ENCODE data around the gene FA2H.
A peak's percentile ranks its signal among the peaks of the same experiment; 100 is the strongest.
"Not testable (repeated sequence)": the region's sequence is repeated elsewhere in the genome, so short reads cannot be mapped to it uniquely, and the experiment has no call there.

The FA2H gene

DNA sequence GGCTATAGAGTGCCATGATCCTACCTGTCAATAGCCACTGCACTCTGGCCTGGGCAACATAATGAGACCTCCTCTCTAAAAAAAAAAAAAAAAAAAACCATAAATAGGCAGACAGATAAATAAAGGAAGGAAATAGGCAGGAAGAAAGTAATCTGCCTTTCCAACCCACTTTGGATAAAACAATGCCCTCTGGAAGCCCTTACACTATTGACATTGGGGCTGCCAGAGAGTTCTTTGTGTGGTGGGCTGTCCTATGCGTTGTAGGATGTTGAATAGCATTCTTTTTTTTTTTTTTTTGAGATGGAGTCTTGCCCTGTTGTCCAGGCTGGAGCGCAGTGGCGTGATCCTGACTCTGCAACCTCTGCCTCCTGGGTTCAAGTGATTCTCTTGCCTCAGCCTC is 100.7 kb downstream of the FA2H start:
- DNase-seq (ENCODE audit: low read depth): no peak

DNA sequence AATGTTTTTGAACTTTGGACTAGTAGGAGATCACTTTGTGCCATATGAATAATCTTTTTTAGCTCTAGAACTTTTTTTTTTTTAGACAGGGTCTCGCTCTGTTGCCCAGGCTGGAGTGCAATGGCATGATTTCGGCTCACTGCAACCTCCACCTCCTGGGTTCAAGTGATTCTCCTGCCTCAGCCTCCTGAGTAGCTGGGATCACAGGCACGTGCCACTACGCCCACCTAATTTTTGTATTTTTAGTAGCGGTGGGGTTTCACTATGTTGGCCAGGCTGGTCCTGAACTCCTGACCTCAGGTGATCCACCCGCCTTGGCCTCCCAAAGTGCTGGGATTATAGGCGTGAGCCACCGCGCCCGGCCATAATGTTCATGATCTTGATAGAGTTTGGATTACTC is 105.7 kb downstream of the FA2H start:
- DNase-seq (ENCODE audit: low read depth): not testable (repeated sequence)

DNA sequence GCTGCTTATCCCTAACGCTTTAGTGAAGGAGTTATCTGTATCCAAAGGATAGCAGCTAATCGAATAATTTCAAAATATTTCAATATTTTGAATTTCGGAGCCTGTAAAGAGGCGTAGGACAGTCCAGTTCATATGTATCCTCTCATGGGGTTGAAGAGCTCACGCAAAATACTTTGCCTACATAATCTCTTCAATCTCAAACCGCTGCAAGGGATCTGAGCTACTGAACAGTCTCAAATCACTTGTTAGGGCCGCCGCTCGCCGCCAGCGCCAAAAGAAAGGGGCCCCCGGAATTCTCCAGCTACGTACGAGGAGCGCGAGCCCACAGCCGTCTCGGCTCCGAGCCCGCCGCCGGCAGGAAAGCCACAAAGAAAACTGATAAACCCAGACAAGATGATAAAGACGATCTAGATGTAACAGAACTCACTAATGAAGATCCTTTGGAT is 107.3 kb downstream of the FA2H start:
- peak; percentile 14 for DNase-seq (ENCODE audit: low read depth)

DNA sequence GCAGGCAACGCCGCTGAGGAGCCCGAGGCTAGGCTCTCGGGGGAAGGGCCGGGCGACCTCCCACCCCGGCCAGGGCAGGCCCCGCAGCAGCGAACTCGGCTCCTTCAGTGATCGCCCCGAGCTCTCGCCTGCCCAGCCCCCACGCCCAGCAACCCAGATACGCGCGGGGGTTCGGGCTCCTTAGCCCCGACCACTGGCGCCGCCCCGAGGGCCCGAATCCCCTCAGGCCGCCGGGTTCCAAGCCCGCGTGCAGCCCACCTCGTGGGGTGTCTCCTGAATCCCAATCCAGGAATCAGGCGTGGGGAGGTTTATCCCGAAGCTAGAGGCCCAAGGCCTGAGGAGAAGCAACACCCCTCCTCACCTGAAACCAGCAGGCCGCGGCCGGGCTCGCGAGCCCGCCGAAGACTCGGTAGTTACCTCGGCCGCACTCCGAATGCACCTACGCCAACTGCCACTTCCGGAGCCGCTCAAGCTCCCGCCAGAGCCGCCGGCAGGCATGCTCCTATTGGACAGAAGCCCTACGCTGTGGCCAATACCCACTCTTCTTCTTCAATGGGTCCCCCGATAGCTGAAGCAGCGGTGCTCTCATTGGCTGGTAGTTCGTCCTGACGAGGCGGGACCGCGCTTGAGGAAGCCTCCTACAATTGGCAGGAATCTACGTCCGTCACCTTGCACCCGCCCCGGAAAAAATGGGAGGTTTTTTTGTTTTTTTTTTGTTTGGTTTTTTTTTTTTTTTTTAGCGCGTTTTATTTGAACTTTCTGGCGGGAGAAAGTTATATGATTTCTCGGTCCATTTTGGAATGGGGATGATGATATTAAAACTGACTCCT is 108.0 kb downstream of the FA2H start, which contains the start of gene RFWD3:
TSS of gene RFWD3 (minus strand) at position 453 of the 830 bp plus-strand sequence. CDS start 5,428 bp downstream, outside the sequence.
- peak; percentile 90 for DNase-seq (ENCODE audit: low read depth)

DNA sequence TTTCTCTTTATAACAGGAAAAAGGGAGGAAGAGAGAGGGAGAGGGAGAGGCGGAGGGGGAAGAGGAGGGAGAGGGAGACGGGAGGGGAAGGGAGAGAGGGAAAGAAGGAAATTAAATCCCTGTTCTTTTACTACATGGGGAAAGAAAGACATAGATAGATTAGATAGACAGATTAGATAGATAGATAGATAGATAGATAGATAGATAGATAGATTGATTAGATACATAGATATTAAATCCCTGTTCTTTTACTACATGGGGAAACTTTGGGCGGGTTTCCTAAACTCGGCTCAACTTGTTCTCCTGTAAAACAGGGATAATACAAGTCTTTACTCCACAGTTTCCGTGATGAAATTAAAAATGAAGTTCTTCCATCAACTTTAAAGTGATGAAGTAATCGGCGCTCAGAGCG is 108.6 kb downstream of the FA2H start:
- no peak for DNase-seq (ENCODE audit: low read depth)
